GM19193 (cell line): ENCODE data around the gene TSPYL1.

Experiments used
- POLR2A ChIP-seq: IDR thresholded peaks from 4 replicates; pipeline ENCODE4 v1.6.1; 2011; ENCODE audit not compliant: insufficient read depth, insufficient read length; ENCODE audit errors: extremely low read depth

The TSPYL1 gene

GRCh38 chr6:116307001-116307400 lies 27.3 kb upstream of the TSPYL1 start:
- no peak for TF ChIP-seq POLR2A

- TF ChIP-seq POLR2A: no peak
Measured at GRCh38 chr6:116304538-116305097, 24.9 kb upstream of the TSPYL1 start.

GRCh38 chr6:116301104-116301503 lies 21.4 kb upstream of the TSPYL1 start:
- no peak for TF ChIP-seq POLR2A

GRCh38 chr6:116300566-116300965 lies 20.8 kb upstream of the TSPYL1 start:
- no peak for TF ChIP-seq POLR2A

GRCh38 chr6:116298973-116299372 lies 19.2 kb upstream of the TSPYL1 start:
- TF ChIP-seq POLR2A: no peak

- no peak for TF ChIP-seq POLR2A
Measured at GRCh38 chr6:116298273-116298672, 18.5 kb upstream of the TSPYL1 start.

- no peak for TF ChIP-seq POLR2A
Measured at GRCh38 chr6:116292553-116292952, 12.8 kb upstream of the TSPYL1 start.

- TF ChIP-seq POLR2A: no peak
Measured at GRCh38 chr6:116291701-116292396, 12.1 kb upstream of the TSPYL1 start.

GRCh38 chr6:116290799-116291198 lies 11.1 kb upstream of the TSPYL1 start:
- TF ChIP-seq POLR2A: no peak

GRCh38 chr6:116289876-116290275 lies 10.1 kb upstream of the TSPYL1 start:
- TF ChIP-seq POLR2A: no peak

GRCh38 chr6:116287689-116288282 lies 8.1 kb upstream of the TSPYL1 start:
- no peak for TF ChIP-seq POLR2A

GRCh38 chr6:116286773-116287358 lies 7.1 kb upstream of the TSPYL1 start:
- TF ChIP-seq POLR2A: no peak

GRCh38 chr6:116283191-116283590 lies 3.5 kb upstream of the TSPYL1 start:
- TF ChIP-seq POLR2A: no peak

GRCh38 chr6:116282698-116283097 lies 3.0 kb upstream of the TSPYL1 start:
- no peak for TF ChIP-seq POLR2A

- no peak for TF ChIP-seq POLR2A
Measured at GRCh38 chr6:116280933-116281316, 1.2 kb upstream of the TSPYL1 start.
